HG03457 (cell line): Measurements from ENCODE around the gene MED22.
"Not testable (repeated sequence)": the region's sequence is repeated elsewhere in the genome, so short reads cannot be mapped to it uniquely, and the experiment has no call there.

ENCODE experiments used
- ATAC-seq: cut with Tn5 transposase; IDR thresholded peaks from one replicate; pipeline ENCODE4 v1.9.1; 2021; ENCODE audit warnings: moderate number of reproducible peaks; ENCODE audit not compliant: unreplicated experiment

Gene MED22

DNA sequence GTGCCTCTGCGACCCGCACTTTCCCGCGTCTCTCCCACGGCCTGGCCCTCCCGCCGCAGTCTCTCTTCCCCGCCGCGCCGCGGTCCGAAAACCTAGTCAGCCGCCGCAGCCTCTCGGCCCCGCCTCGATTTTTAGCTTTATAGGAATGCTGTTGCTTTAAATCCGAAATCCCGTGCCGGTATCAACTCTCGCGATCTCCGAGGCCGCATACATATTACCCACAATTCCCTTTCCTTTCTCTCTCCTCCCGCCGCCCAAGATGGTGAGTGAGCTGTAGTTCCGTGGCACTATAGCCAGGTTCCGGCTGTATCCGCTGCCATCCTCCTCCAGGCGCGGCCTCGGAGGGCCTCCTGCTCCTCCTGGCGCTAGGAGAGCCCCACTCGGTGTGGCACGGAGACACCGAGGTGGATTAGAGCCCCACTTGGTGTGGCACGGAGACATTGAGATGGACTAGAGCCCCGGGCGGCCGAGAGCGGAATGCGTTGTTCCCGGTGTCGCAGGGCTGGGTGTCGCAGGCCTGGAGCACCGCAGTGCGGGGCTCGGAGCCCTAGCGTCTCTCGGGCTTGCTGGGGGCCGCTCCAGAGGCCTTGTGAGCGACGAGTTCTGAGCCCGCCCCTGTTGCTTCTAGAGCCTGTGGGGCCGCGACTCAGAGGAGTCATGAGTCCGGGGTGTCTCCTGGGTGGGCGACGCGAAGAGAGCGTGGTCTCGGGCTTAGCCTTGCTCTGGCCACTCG, at the start of gene MED22, which contains the start of gene RPL7A:
TSS of gene MED22 (minus strand) at position 147 of the 733 bp plus-strand sequence. CDS start 1,469 bp downstream, outside the sequence.
TSS of gene RPL7A (plus strand) at position 234 of the 733 bp plus-strand sequence. CDS start at position 260, 26 bp downstream.
- peak; percentile 48 for ATAC-seq

DNA sequence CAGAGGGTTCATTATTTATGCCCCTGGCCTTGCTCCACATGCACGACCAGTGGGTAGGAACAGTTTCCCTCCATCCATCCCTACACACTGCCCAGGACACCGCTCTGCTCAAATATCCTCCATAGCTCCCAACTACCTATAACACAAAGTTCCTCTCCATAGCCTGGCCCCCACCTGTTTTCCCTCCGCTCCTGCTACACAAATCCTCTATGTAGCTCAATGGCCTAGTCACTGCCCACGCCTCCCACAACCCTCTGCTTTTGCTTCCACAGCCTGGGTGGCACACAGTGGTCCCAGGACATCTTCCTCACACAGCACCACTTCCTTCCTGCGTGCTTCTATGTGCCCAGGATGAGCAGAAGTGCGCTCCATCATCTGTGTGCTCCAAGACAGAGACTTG, 49.4 kb upstream of the MED22 start:
- ATAC-seq, result no peak

DNA sequence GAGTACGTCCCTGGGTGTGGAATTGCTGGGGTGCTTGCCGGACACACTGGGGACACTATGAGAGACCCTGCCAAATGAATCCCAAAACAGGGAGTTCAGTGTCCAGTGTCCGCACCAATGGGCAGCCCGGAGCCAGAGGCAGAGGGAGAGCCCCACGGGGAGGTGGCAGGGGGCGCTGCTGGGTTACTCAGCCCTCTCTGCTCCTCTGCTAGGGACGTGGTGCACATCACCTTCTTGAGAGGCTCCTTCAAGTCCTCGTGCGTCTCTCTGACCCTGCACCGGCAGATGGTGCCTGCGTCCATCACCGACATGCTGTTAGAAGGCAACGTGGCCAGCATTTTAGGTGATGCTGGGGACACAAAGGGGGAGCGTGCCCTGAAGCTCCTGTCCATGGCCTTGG, 49.0 kb upstream of the MED22 start:
- no peak for ATAC-seq

DNA sequence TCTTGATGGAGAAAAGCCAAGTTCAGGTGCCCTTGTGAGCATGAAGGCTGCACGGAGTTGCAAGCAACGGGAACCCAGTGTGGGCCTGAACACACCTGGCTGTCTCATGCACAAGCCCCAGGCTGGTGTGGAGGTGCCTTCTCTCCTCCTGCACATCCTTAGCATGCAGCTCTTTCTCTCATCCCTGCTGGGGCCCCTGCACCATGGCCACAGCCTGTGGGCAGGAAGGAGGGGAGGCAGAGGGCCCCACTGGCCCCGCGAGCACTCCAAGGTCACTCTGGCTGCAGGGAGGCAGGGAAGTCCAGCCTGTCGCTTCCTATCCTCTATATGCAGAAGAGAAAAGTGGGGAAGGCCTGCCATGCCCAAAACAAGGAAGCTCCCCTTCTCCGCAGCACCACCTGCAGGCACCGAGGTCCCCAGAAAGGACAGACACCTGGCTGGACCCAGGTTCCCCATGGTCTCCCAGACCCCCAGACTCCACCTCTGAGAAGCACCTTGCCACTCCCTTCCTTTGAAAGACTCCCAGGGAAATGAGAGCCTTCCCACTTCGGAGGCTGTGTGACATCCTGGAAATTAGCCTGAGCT, 46.8 kb upstream of the MED22 start:
- no peak for ATAC-seq

DNA sequence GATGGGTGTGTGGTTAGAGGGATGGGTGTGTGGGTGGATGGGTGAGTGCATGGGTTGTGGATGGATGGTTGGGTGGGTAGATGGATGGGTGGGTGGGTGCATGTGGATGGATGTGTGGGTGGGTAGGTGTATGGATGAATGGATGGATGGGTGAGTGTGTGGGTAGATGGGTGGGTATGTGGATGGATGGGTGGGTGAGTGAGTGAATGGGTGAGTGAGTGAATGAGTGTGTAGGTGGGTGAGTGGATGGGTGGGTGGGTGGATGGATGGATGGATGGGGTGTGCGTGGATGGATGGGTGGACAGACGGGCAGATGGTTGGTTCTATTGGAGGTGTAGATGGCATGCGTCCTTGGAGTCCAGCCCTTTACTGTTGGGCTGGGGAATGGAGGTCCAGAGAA, 45.5 kb upstream of the MED22 start:
- no peak for ATAC-seq

DNA sequence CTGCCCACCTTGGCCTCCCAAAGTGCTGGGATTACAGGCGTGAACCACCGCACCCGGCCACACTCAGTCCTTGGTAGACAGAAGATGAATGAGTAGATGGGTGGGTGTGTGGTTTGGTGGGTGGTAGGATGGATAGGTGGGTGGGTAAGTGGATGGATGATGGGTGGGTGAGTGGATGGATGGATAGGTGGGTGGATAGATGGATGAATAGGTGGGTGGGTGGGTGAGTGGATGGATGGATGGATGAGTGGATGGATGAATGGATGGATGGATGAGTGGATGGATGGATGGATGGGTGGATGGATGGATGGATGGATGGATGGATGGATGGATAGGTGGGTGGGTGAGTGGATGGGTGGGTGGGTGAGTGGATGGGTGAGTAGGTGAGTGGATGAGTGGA, 44.4 kb upstream of the MED22 start:
- not testable (repeated sequence) for ATAC-seq

DNA sequence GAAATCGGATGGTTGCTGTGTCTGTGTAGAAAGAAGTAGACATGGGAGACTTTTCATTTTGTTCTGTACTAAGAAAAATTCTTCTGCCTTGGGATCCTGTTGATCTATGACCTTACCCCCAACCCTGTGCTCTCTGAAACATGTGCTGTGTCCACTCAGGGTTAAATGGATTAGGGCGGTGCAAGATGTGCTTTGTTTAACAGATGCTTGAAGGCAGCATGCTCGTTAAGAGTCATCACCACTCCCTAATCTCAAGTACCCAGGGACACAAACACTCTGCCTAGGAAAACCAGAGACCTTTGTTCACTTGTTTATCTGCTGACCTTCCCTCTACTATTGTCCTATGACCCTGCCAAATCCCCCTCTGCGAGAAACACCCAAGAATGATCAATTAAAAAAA, 43.5 kb upstream of the MED22 start:
- ATAC-seq, result not testable (repeated sequence)

DNA sequence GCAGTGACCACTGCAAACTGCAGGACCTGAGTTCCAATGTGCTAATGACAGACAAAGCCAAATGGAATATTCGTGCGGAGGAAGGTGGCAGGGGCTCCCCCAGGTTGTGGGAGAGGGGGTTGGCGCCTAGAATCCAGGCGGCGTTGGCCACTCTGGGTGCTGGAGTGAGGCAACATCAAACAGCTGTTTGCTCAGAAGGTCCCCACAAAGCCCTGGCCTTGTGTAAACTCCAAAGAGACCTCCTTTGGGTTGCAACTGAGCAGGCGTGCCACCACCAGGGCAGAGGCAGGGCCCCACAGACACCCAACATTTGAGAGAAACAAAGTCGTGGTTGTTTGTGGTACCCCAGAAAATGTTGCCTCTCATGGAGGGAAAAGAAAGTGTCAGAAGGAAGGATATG, 42.8 kb upstream of the MED22 start:
- ATAC-seq, result no peak

DNA sequence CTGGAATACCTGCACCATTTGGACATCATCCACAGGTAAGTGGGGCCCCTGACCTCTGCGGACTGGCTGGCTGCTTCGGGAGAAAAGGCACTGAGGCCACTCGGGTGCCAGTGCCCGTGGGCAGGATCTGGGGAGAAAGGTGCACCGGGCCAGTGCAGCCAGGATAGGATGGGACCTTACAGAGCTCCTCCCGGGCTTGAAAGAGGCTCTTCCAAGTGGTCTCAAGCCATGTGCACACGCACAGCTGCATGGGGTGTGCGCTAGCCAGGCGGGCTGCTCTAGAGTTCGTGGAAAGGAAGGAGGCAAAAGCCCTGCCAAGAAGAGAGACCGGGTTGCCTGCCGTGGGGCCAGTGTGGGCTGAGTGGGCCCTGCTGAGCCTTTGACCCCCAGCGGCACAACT, 41.6 kb upstream of the MED22 start:
- no peak for ATAC-seq

DNA sequence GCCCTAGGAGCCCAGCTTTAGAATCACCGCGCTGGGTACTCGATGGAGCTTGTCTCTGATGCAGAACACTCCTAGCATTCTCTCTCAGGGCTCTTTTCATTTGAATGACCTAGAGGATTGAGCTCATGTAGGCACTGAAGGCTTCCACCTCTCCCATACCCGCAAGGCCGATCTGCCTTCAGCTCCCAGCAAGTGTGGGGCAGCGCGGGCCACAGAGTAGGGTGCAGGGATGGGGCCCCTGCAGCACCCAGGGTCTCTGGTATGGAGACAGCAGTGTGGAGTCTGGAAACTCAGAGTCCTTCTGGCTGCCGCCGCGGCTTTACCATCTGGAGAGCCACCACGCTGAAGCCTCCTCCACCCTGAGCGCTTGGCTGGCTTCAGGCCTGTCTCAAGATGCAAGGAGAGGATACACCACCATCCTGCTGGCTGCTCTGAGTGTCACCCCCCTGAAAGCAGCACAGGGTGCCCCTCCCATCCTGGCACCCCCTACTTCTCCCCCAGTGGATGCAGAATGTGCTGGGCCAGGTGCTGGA, 41.2 kb upstream of the MED22 start:
- ATAC-seq, result no peak

DNA sequence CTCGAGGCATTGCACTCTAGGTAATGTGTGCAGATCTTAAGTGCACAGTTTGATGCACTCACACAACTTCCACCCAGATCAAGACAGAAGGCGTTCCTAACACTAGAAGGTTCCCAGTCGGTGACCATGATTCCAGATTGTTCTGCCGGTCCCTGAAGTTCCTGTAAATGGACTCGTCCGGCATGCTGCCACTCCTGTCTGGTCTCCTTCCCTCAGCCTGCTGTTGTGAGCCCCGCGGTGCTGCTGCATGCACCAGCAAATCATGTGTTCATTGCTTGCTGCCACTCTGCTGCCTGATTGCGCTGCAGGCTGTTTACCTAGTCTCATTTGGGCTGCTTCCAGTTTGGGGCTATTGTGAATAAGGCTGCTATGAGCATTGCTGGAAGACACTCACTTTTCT, 39.7 kb upstream of the MED22 start:
- ATAC-seq, result no peak

DNA sequence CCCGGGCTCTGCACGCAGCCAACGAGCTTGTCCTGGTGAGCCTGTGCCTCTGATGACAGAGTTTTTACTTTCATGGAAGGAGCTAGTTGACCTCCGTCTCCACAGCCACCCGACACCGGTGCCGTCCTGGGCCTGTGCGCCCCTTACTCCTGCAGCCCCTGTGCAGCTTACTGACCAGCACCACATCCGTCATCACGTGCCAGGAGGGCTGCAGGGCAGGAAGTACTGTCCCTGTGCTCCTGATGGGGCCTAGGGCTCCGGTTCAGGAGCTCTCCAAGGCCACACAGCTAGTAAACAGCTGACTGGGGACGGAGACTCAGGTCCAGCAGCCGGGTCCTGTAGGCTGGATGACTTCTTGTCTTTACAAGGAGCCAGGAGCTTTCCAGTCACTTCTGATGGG, 38.4 kb upstream of the MED22 start:
- ATAC-seq, result no peak

DNA sequence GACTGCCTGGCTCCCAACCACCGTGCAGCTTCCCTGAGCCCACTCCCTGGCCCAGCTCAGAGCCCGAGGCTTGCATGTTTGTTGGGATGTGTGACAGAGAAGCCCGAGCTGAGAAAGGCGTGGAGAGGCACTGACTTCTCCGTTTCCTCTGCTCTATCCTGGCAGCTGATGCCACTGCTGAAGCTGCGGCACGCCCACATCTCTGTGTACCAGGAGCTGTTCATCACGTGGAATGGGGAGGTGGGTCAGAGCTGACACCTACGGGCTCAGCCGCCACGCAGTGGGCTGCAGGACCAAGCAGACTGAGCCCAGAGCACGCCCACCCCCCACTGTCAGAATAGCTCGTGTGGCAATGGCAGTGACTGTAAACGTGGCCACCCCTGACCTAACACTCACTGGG, 37.5 kb upstream of the MED22 start:
- ATAC-seq, result no peak

DNA sequence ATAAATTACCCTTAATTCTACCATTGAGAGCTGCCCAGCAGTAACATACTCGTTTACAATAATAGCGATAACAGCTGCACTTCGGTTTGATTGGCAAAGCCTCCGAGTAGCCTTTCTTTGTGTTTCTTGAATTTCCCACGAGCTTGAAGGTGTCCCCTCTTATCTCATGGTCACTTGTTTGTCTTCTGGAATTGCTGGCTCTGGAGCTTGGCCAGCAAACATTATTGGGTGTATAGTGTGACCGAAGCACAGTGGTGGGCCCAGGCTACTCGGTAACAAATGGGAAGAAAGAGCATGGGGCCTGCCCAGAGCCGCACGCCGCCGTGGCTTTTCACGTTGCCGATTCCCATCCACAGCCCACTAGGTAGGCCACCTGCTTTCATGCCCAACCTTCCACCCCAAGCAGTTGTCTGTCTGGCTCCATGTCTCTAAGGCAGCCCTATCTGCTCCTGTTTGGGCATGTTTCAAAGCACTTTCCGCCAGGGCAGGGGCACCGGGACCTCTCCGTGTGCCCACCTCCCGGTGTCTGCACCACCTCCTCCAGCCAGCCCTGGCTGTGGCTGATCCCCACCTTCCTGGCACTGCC, 36.9 kb upstream of the MED22 start:
- ATAC-seq, result no peak

DNA sequence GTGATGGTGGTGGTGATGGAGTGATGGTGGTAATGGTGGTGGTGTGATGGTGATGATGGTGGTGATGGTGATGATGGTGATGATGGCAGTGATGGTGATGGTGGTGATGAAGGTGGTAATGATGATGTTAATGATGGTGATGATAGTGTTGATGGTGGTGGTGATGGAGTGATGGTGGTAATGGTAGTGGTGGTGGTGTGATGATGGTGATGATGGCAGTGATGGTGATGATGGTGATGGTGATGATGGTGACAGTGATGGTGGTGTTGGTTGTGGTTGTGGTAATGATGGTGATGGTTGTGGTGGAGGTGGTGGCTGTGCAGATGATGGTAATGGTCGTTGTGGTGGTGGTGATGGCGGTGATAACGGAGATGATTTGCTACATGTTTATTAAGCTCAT, 35.5 kb upstream of the MED22 start:
- ATAC-seq, result no peak

DNA sequence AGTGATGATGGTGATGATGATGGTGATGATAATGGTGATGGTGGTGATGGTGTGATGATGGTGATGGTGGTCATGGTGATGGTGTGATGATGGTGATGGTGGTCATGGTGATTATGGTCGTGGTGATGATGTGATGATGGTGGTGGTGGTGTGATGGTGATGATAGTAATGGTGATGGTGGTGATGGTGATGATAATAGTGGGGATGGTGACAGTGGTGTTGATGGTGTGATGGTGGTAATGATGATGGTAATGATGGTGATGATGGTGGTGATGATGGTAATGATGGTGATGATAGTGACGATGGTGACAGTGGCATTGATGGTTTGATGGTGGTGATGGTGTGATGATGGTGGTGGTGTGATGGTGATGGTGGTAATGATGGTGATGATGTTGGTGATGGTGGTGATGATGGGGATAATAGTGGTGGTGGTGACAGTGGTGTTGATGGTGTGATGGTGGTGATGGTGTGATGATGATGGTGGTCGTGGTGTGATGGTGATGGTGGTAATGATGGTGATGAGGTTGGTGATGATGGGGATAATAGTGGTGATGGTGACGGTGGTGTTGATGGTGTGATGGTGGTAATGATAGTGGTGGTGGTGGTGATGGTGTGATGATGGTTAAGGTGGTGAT, 34.7 kb upstream of the MED22 start:
- no peak for ATAC-seq

DNA sequence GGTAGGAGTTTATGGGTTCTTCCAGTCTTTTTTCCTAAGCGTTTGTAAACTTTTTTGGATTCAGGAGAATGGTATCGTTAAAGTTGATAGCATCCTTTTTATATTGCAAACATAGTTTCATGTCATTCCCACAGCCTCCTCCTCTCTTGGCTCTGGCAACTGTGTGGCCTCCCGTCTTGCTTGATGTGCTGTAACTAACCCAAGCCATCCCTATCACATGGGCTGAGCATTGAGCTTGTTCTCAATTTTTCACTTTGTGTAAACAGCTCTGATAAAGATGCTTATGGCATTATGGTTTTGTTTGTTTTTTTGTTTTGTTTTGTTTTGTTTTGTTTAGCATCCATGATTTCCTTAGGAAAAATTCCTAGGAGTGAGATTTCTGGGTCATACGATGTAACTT, 32.8 kb upstream of the MED22 start:
- no peak for ATAC-seq

DNA sequence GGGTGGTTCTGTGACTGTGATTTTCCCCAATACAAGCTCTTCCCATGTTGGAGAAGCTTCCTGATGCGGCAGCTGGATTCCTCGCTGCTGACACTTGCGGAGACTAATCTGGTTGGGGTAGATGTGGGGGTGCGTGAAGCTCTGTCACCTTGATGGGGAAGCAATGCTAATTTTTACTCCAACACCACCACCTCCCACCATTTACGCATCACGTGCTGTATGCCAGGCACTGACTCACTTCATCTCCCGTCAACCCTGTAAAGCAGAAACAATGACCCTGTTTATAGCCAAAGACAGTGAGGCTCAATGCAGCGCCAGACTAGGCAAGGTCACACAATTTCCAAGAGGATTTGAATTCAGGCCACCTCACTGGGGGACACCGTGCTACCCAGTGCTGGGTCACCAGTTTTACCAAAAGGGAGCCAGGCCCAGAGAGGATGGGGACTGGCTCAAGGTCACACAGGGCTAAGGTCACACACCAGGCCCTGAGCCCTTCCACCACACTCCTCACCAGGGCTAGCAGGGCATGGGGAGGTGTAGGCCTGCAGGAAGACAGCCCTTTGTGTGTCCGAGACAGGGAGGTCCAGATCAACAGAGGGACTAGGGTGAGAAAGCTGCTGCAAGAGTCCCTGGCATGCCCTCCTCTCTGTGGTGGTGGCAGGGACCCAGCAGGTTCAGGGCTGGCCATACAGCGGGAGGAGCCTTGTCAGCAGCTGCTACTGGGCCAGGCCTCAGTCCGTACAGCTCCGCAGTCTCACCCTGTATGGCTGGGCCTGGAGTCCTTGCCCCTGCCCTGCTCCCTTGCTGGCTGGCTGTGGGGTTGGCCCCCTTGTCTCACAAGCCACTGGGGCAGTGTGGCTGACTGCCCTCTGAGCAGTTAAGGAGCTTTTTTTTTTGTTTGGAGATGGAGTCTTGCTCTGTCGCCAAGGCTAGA, 31.5 kb upstream of the MED22 start:
- no peak for ATAC-seq

DNA sequence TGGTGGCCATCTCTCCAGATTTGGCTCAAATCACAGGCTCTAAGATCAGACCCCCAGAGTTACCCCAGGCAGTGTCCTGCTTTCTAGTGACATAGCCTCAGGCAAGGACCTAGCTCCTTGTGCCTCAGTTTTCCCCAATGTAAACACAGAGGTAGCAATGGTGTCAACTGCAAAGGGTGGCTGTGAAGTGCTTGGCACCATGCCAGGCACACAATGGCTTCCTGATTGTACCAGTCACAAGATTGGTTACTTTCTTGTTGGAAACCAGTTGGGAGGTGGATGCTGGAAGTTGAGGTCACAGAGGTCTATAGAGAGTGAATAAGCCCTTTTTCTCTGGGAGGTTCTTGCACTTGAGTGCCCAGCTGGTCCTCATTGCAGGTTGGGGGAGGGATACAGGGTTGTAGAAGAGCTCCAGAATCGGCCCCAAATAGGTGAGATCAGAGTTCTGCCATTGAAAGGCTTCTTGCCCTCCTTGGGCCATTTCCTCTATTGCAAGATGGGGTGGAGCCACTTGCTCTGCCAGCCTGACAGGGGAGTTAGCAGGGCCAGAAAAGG, 30.6 kb upstream of the MED22 start:
- ATAC-seq, result no peak

DNA sequence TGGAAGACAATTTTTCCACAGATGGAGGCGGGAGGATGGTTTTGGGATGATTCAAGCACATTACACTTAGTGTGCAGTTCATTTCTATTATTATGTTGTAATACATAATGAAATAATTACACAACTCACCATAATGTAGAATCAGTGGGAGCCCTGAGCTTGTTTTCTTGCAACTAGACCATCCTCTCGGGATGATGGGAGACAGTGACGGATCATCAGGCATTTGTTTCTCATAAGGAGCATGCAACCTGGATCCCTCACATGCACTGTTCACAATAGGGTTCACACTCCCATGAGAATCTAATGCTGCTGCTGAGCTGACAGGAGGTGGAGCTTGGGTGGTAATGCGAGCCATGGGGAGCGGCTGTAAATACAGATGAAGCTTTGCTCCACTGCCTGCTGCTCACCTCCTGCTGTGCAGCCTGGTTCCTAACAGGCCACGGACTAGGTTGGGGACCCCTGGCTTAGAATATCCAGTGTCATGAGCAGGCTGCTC, 29.8 kb upstream of the MED22 start:
- no peak for ATAC-seq
